NK-92 (cell line): Measurements from ENCODE around the gene TSPY2.
"Not testable (repeated sequence)": the region's sequence is repeated elsewhere in the genome, so short reads cannot be mapped to it uniquely, and the experiment has no call there.

Source experiments
- DNase-seq: peaks from one replicate; lab custom pipeline; 2025; ENCODE audit not compliant: unreplicated experiment; lab: John Stamatoyannopoulos, UW

TSPY2 gene, protein sequence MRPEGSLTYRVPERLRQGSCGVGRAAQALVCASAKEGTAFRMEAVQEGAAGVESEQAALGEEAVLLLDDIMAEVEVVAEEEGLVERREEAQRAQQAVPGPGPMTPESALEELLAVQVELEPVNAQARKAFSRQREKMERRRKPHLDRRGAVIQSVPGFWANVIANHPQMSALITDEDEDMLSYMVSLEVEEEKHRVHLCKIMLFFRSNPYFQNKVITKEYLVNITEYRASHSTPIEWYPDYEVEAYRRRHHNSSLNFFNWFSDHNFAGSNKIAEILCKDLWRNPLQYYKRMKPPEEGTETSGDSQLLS

DNA sequence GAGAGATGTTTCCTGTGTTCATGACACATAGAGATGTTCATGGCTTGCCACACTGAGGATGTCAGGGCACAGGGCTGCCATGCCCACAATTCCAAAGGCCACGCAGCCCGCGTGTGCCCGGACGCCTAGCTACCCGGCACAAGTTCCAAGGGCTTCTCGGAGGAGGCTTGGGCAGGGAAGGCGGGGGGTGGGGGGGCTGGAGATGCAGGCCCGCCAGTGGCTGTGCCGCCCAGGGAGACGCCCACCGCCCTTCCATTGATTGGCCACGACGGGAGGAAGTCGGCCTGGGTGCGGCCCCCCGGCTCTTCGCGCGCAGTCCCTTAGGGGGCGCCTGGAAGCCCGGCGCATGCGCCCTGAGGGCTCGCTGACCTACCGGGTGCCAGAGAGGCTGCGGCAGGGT is at the start of gene TSPY2:
Gene TSPY2 (plus strand): TSS at position 301 of the 400 bp plus-strand sequence. CDS start 46 bp downstream, at position 347.
- DNase-seq: not testable (repeated sequence)

DNA sequence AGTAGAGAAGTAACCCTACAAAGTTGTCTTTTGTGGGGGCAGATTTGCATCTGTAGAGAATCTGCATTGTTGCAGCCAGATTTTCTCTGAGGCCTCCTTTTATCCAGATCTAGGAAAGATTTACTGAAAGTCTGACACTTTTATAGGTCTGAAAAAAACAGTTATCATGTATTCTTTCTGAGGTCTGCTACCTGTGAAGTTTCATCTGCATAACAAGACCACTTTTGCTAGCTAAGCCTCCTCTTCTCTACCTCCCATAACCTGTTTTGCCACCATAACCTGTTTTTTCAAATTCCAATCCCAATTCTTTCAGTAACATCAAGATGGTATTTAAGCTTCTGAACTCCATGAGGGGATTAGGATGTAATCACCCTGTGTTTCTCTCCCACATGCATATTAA is 36.5 kb upstream of the TSPY2 start:
- not testable (repeated sequence) for DNase-seq

DNA sequence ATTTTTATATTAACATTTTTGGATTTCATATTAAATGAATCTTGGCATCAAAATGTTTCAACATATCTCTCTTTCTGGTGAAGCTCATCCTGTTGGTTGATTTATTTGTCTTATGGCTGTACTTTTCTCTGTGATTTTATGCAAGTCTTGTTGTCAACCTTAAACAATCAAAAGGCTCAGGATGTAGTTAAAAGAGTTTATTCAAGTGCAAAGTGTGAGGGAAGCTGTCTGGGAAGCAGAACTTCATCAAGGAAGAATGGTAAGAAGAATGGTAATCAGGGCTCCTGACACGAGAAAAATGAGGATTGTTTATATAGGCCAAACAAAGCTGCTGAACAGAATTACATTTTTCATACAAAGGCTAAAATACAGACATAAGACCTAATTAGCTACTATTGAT is 29.0 kb upstream of the TSPY2 start:
- DNase-seq: not testable (repeated sequence)

DNA sequence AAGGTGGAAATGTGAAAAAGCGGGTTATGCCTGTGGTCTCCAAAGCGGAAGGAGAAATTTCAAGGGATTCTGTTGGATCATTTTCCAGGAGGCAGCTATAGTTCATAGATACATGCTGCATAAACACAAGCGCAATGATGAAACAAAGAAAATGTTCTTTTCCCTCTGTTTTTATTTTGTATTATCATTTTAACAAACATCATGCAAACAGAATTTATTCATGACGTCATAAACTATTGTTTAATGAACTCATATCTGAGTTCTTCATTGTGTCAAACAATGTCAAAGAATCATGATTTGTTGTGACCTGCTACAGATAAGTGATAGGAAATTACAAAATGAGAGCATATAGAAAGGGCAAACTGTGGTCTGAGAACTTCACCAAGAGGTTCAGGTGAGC is 23.8 kb downstream of the TSPY2 start:
- DNase-seq: not testable (repeated sequence)
